ENCODE results near the gene NBPF6.
"Not testable (repeated sequence)": the region's sequence is repeated elsewhere in the genome, so short reads cannot be mapped to it uniquely, and the experiment has no call there.

Gene NBPF6

GRCh38 chr1:108450043-108450442 is at the start of gene NBPF6:
Gene NBPF6, plus strand, starts transcription at chr1:108450343. Its CDS starts 259 bp downstream, at chr1:108450602.
- H3K36me3 ChIP-seq (ENCODE audit: control insufficient read depth in 1 of 2, insufficient read depth in 2 of 2, low read length in 2 of 2); H3K4me3 ChIP-seq (ENCODE audit: low read depth in 1 of 2, low read length in 2 of 2); H3K4me1 ChIP-seq (ENCODE audit: control insufficient read depth in 1 of 2, insufficient read depth in 2 of 2, low read length in 2 of 2); H3K9me3 ChIP-seq (ENCODE audit: control insufficient read depth in 1 of 2, low read length in 2 of 2); H3K27ac ChIP-seq (ENCODE audit: low read length); H3K27me3 ChIP-seq (ENCODE audit: low read depth, low read length): not testable (repeated sequence)

- not testable (repeated sequence) for H3K4me3 ChIP-seq (ENCODE audit: low read depth in 1 of 2, low read length in 2 of 2); H3K27ac ChIP-seq (ENCODE audit: low read length); H3K9me3 ChIP-seq (ENCODE audit: control insufficient read depth in 1 of 2, low read length in 2 of 2); H3K27me3 ChIP-seq (ENCODE audit: low read depth, low read length); H3K36me3 ChIP-seq (ENCODE audit: control insufficient read depth in 1 of 2, insufficient read depth in 2 of 2, low read length in 2 of 2); H3K4me1 ChIP-seq (ENCODE audit: control insufficient read depth in 1 of 2, insufficient read depth in 2 of 2, low read length in 2 of 2)
Measured at GRCh38 chr1:108411098-108411833, 38.9 kb upstream of the NBPF6 start.

- not testable (repeated sequence) for H3K27me3 ChIP-seq (ENCODE audit: low read depth, low read length); H3K36me3 ChIP-seq (ENCODE audit: control insufficient read depth in 1 of 2, insufficient read depth in 2 of 2, low read length in 2 of 2); H3K9me3 ChIP-seq (ENCODE audit: control insufficient read depth in 1 of 2, low read length in 2 of 2); H3K4me1 ChIP-seq (ENCODE audit: control insufficient read depth in 1 of 2, insufficient read depth in 2 of 2, low read length in 2 of 2); H3K27ac ChIP-seq (ENCODE audit: low read length); H3K4me3 ChIP-seq (ENCODE audit: low read depth in 1 of 2, low read length in 2 of 2)
Measured at GRCh38 chr1:108420129-108420528, 30.0 kb upstream of the NBPF6 start.

GRCh38 chr1:108421061-108421916 is 28.9 kb upstream of the NBPF6 start:
- H3K27me3 ChIP-seq (ENCODE audit: low read depth, low read length); H3K9me3 ChIP-seq (ENCODE audit: control insufficient read depth in 1 of 2, low read length in 2 of 2); H3K36me3 ChIP-seq (ENCODE audit: control insufficient read depth in 1 of 2, insufficient read depth in 2 of 2, low read length in 2 of 2); H3K4me3 ChIP-seq (ENCODE audit: low read depth in 1 of 2, low read length in 2 of 2); H3K27ac ChIP-seq (ENCODE audit: low read length); H3K4me1 ChIP-seq (ENCODE audit: control insufficient read depth in 1 of 2, insufficient read depth in 2 of 2, low read length in 2 of 2): not testable (repeated sequence)

GRCh38 chr1:108426877-108427276 is 23.3 kb upstream of the NBPF6 start:
- H3K27ac ChIP-seq (ENCODE audit: low read length); H3K36me3 ChIP-seq (ENCODE audit: control insufficient read depth in 1 of 2, insufficient read depth in 2 of 2, low read length in 2 of 2); H3K27me3 ChIP-seq (ENCODE audit: low read depth, low read length); H3K4me3 ChIP-seq (ENCODE audit: low read depth in 1 of 2, low read length in 2 of 2); H3K4me1 ChIP-seq (ENCODE audit: control insufficient read depth in 1 of 2, insufficient read depth in 2 of 2, low read length in 2 of 2); H3K9me3 ChIP-seq (ENCODE audit: control insufficient read depth in 1 of 2, low read length in 2 of 2): not testable (repeated sequence)

GRCh38 chr1:108432002-108432401 is 18.1 kb upstream of the NBPF6 start:
- H3K27me3 ChIP-seq (ENCODE audit: low read depth, low read length); H3K36me3 ChIP-seq (ENCODE audit: control insufficient read depth in 1 of 2, insufficient read depth in 2 of 2, low read length in 2 of 2); H3K9me3 ChIP-seq (ENCODE audit: control insufficient read depth in 1 of 2, low read length in 2 of 2); H3K4me1 ChIP-seq (ENCODE audit: control insufficient read depth in 1 of 2, insufficient read depth in 2 of 2, low read length in 2 of 2); H3K27ac ChIP-seq (ENCODE audit: low read length); H3K4me3 ChIP-seq (ENCODE audit: low read depth in 1 of 2, low read length in 2 of 2): not testable (repeated sequence)

GRCh38 chr1:108433404-108433803 is 16.7 kb upstream of the NBPF6 start:
- H3K27ac ChIP-seq (ENCODE audit: low read length); H3K4me1 ChIP-seq (ENCODE audit: control insufficient read depth in 1 of 2, insufficient read depth in 2 of 2, low read length in 2 of 2); H3K9me3 ChIP-seq (ENCODE audit: control insufficient read depth in 1 of 2, low read length in 2 of 2); H3K27me3 ChIP-seq (ENCODE audit: low read depth, low read length); H3K36me3 ChIP-seq (ENCODE audit: control insufficient read depth in 1 of 2, insufficient read depth in 2 of 2, low read length in 2 of 2); H3K4me3 ChIP-seq (ENCODE audit: low read depth in 1 of 2, low read length in 2 of 2): not testable (repeated sequence)

GRCh38 chr1:108438536-108438935 is 11.6 kb upstream of the NBPF6 start:
- H3K36me3 ChIP-seq (ENCODE audit: control insufficient read depth in 1 of 2, insufficient read depth in 2 of 2, low read length in 2 of 2); H3K9me3 ChIP-seq (ENCODE audit: control insufficient read depth in 1 of 2, low read length in 2 of 2); H3K27ac ChIP-seq (ENCODE audit: low read length); H3K27me3 ChIP-seq (ENCODE audit: low read depth, low read length); H3K4me1 ChIP-seq (ENCODE audit: control insufficient read depth in 1 of 2, insufficient read depth in 2 of 2, low read length in 2 of 2); H3K4me3 ChIP-seq (ENCODE audit: low read depth in 1 of 2, low read length in 2 of 2): not testable (repeated sequence)

GRCh38 chr1:108454521-108454920 is 4.4 kb downstream of the NBPF6 start:
- not testable (repeated sequence) for H3K36me3 ChIP-seq (ENCODE audit: control insufficient read depth in 1 of 2, insufficient read depth in 2 of 2, low read length in 2 of 2); H3K4me1 ChIP-seq (ENCODE audit: control insufficient read depth in 1 of 2, insufficient read depth in 2 of 2, low read length in 2 of 2); H3K4me3 ChIP-seq (ENCODE audit: low read depth in 1 of 2, low read length in 2 of 2); H3K27ac ChIP-seq (ENCODE audit: low read length); H3K27me3 ChIP-seq (ENCODE audit: low read depth, low read length); H3K9me3 ChIP-seq (ENCODE audit: control insufficient read depth in 1 of 2, low read length in 2 of 2)

GRCh38 chr1:108458661-108459060 is 8.5 kb downstream of the NBPF6 start:
- H3K9me3 ChIP-seq (ENCODE audit: control insufficient read depth in 1 of 2, low read length in 2 of 2); H3K4me3 ChIP-seq (ENCODE audit: low read depth in 1 of 2, low read length in 2 of 2); H3K27ac ChIP-seq (ENCODE audit: low read length); H3K36me3 ChIP-seq (ENCODE audit: control insufficient read depth in 1 of 2, insufficient read depth in 2 of 2, low read length in 2 of 2); H3K4me1 ChIP-seq (ENCODE audit: control insufficient read depth in 1 of 2, insufficient read depth in 2 of 2, low read length in 2 of 2); H3K27me3 ChIP-seq (ENCODE audit: low read depth, low read length): not testable (repeated sequence)

- not testable (repeated sequence) for H3K36me3 ChIP-seq (ENCODE audit: control insufficient read depth in 1 of 2, insufficient read depth in 2 of 2, low read length in 2 of 2); H3K27ac ChIP-seq (ENCODE audit: low read length); H3K4me3 ChIP-seq (ENCODE audit: low read depth in 1 of 2, low read length in 2 of 2); H3K4me1 ChIP-seq (ENCODE audit: control insufficient read depth in 1 of 2, insufficient read depth in 2 of 2, low read length in 2 of 2); H3K27me3 ChIP-seq (ENCODE audit: low read depth, low read length); H3K9me3 ChIP-seq (ENCODE audit: control insufficient read depth in 1 of 2, low read length in 2 of 2)
Measured at GRCh38 chr1:108461758-108462157, 11.6 kb downstream of the NBPF6 start.

GRCh38 chr1:108463962-108464361 is 13.8 kb downstream of the NBPF6 start:
- not testable (repeated sequence) for H3K36me3 ChIP-seq (ENCODE audit: control insufficient read depth in 1 of 2, insufficient read depth in 2 of 2, low read length in 2 of 2); H3K4me3 ChIP-seq (ENCODE audit: low read depth in 1 of 2, low read length in 2 of 2); H3K27ac ChIP-seq (ENCODE audit: low read length); H3K4me1 ChIP-seq (ENCODE audit: control insufficient read depth in 1 of 2, insufficient read depth in 2 of 2, low read length in 2 of 2); H3K27me3 ChIP-seq (ENCODE audit: low read depth, low read length); H3K9me3 ChIP-seq (ENCODE audit: control insufficient read depth in 1 of 2, low read length in 2 of 2)
